GM12874 (cell line): ENCODE measurements around the gene WNT11.

Experiments used
- CTCF ChIP-seq: IDR thresholded peaks from 2 replicates; pipeline ENCODE4 v1.5.1; 2011; ENCODE audit warnings: low read depth, mild to moderate bottlenecking, control low read depth, low read length, moderate library complexity; ENCODE audit not compliant: insufficient read depth

WNT11 gene

GRCh38 chr11:76215941-76216340 lies 9.6 kb upstream of the WNT11 start:
- TF ChIP-seq CTCF: no peak

GRCh38 chr11:76214968-76215548 lies 8.8 kb upstream of the WNT11 start:
- TF ChIP-seq CTCF: no peak

GRCh38 chr11:76214186-76214585 lies 7.9 kb upstream of the WNT11 start:
- no peak for TF ChIP-seq CTCF

- no peak for TF ChIP-seq CTCF
Measured at GRCh38 chr11:76212086-76213035, 6.1 kb upstream of the WNT11 start.

GRCh38 chr11:76210931-76211851 lies 4.9 kb upstream of the WNT11 start:
- TF ChIP-seq CTCF: no peak

- no peak for TF ChIP-seq CTCF
Measured at GRCh38 chr11:76209973-76210930, 4.0 kb upstream of the WNT11 start.
